ENCODE data around the gene SLC39A8. TPM values are rescaled to one million over a fixed set of nuclear protein-coding genes. Genes with fewer than 3 reads are reported as not detected.

SLC39A8 gene
- polyA plus RNA-seq, 1 donor from 2014 or later = 0.53 TPM

DNA sequence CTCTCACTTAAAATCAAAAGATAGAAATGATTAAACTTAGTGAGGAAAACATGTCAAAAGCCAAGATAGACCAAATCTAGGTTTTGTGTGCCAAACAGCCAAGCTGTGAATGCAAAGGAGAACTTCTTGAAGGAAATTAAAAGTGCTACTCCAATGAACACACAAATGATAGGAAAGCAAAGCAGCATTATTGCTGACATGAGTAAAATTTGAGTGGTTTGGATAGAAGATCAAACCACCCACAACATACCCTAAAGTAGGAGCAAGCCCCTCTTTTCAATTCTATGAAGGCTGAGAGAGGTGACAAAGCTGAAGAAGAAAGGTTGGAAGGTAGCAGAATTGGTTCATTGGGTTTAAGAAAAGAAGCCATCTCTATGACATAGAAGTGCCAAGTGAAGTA, 56.8 kb downstream of the SLC39A8 start:
- TF ChIP-seq EP300 (conservative IDR thresholded peaks at IDR 0.05; ENCODE audit: poor library complexity, severe bottlenecking) = no peak
- TF ChIP-seq RAD21 (conservative IDR thresholded peaks at IDR 0.05) = no peak
- no peak for TF ChIP-seq POLR2AphosphoS5 (IDR thresholded peaks at IDR 0.05)
- TF ChIP-seq MXI1 (conservative IDR thresholded peaks at IDR 0.05; ENCODE audit: poor library complexity, severe bottlenecking) = no peak
- TF ChIP-seq EZH2 (IDR thresholded peaks at IDR 0.05; ENCODE audit: borderline replicate concordance, insufficient read depth, low read length, poor library complexity, severe bottlenecking) = no peak
- TF ChIP-seq TAF1 (IDR thresholded peaks at IDR 0.05; ENCODE audit: low read depth) = no peak
- TF ChIP-seq SMC3 (conservative IDR thresholded peaks at IDR 0.05; ENCODE audit: poor library complexity) = no peak
- TF ChIP-seq, protein P1, sequence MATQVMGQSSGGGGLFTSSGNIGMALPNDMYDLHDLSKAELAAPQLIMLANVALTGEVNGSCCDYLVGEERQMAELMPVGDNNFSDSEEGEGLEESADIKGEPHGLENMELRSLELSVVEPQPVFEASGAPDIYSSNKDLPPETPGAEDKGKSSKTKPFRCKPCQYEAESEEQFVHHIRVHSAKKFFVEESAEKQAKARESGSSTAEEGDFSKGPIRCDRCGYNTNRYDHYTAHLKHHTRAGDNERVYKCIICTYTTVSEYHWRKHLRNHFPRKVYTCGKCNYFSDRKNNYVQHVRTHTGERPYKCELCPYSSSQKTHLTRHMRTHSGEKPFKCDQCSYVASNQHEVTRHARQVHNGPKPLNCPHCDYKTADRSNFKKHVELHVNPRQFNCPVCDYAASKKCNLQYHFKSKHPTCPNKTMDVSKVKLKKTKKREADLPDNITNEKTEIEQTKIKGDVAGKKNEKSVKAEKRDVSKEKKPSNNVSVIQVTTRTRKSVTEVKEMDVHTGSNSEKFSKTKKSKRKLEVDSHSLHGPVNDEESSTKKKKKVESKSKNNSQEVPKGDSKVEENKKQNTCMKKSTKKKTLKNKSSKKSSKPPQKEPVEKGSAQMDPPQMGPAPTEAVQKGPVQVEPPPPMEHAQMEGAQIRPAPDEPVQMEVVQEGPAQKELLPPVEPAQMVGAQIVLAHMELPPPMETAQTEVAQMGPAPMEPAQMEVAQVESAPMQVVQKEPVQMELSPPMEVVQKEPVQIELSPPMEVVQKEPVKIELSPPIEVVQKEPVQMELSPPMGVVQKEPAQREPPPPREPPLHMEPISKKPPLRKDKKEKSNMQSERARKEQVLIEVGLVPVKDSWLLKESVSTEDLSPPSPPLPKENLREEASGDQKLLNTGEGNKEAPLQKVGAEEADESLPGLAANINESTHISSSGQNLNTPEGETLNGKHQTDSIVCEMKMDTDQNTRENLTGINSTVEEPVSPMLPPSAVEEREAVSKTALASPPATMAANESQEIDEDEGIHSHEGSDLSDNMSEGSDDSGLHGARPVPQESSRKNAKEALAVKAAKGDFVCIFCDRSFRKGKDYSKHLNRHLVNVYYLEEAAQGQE (IDR thresholded peaks at IDR 0.05; ENCODE audit: borderline replicate concordance) = no peak
- TF ChIP-seq CTCF (IDR thresholded peaks at IDR 0.05; ENCODE audit: poor library complexity, severe bottlenecking) = no peak
- Histone ChIP-seq H3K9me3 (ENCODE audit: low read length) (no peaks in the 10 kb centered on the region), H3K4me3 (ENCODE audit: low read length) (no peak overlapping the region), H3K36me3 (ENCODE audit: insufficient read depth, low read length) (no peaks in the 10 kb centered on the region), H3K4me2 (ENCODE audit: low read length) (no peak overlapping the region), H3K9me2 (ENCODE audit: insufficient read depth, low read length) (no peaks in the 10 kb centered on the region), H2AFZ (ENCODE audit: low read depth, low read length) (no peak overlapping the region), H3K9ac (ENCODE audit: low read length) (no peak overlapping the region), H3K79me2 (replicated peaks; ENCODE audit: insufficient read depth, low read length) (no peaks in the 10 kb centered on the region), H3K27ac (ENCODE audit: low read length) (no peak overlapping the region), H3K27me3 (ENCODE audit: insufficient read depth, low read depth, low read length) (no peaks in the 10 kb centered on the region), H3F3A (ENCODE audit: insufficient read depth, low read length, poor library complexity, severe bottlenecking) (no peaks in the 10 kb centered on the region), H4K20me1 (ENCODE audit: insufficient read depth) (no peaks in the 10 kb centered on the region)

DNA sequence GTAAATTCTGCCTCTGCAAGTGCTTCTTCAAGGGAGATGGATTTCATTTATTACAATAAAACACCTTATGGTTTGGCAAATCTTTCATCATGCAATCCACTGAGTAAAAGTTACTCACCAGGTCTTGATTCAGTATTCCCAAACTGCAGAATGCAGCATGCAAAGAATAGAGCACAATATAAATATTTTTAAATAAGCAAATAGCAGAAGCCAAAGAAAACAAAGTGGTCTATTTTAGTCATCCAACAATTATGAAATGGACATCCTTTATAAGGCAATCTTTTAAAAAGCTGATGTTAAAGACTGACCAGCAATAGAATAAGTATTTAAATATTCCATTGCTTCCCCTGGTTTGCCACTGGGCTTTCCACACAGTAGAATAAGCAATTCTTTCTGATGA, 59.5 kb downstream of the SLC39A8 start:
- no peaks in the 10 kb centered on the region for H3F3A ChIP-seq (ENCODE audit: insufficient read depth, low read length, poor library complexity, severe bottlenecking)
- no peak overlapping the region for H2AFZ ChIP-seq (ENCODE audit: low read depth, low read length)
- TF ChIP-seq, protein P1 (IDR thresholded peaks at IDR 0.05; ENCODE audit: borderline replicate concordance) = no peak
- TF ChIP-seq RAD21 (conservative IDR thresholded peaks at IDR 0.05) = no peak
- no peak for TF ChIP-seq SMC3 (conservative IDR thresholded peaks at IDR 0.05; ENCODE audit: poor library complexity)
- TF ChIP-seq POLR2AphosphoS5 (IDR thresholded peaks at IDR 0.05) = no peak
- TF ChIP-seq EP300 (conservative IDR thresholded peaks at IDR 0.05; ENCODE audit: poor library complexity, severe bottlenecking) = no peak
- TF ChIP-seq CTCF (IDR thresholded peaks at IDR 0.05; ENCODE audit: poor library complexity, severe bottlenecking) = no peak
- TF ChIP-seq TAF1 (IDR thresholded peaks at IDR 0.05; ENCODE audit: low read depth) = no peak
- no peak for TF ChIP-seq EZH2 (IDR thresholded peaks at IDR 0.05; ENCODE audit: borderline replicate concordance, insufficient read depth, low read length, poor library complexity, severe bottlenecking)
- no peak for TF ChIP-seq MXI1 (conservative IDR thresholded peaks at IDR 0.05; ENCODE audit: poor library complexity, severe bottlenecking)
- H3K9ac ChIP-seq (ENCODE audit: low read length) = no peak overlapping the region
- H3K27me3 ChIP-seq (ENCODE audit: insufficient read depth, low read depth, low read length) = no peaks in the 10 kb centered on the region
- no peaks in the 10 kb centered on the region for H3K36me3 ChIP-seq (ENCODE audit: insufficient read depth, low read length)
- no peak overlapping the region for H3K4me2 ChIP-seq (ENCODE audit: low read length)
- H3K4me3 ChIP-seq (ENCODE audit: low read length) = no peak overlapping the region
- H3K27ac ChIP-seq (ENCODE audit: low read length) = no peak overlapping the region
- H3K79me2 ChIP-seq (replicated peaks; ENCODE audit: insufficient read depth, low read length) = no peaks in the 10 kb centered on the region
- no peaks in the 10 kb centered on the region for H3K9me2 ChIP-seq (ENCODE audit: insufficient read depth, low read length)
- H4K20me1 ChIP-seq (ENCODE audit: insufficient read depth) = no peaks in the 10 kb centered on the region
- no peaks in the 10 kb centered on the region for H3K9me3 ChIP-seq (ENCODE audit: low read length)

All from neural cell (in vitro differentiated cells).